Measurements from ENCODE around the gene CCDC27. TPM values are rescaled to one million over a fixed set of nuclear protein-coding genes. Genes with fewer than 3 reads are reported as not detected.
"Not testable (repeated sequence)": the region's sequence is repeated elsewhere in the genome, so short reads cannot be mapped to it uniquely, and the experiment has no call there.

CCDC27 gene
- total RNA-seq, 1 donor from 2014 or later: not detected

DNA sequence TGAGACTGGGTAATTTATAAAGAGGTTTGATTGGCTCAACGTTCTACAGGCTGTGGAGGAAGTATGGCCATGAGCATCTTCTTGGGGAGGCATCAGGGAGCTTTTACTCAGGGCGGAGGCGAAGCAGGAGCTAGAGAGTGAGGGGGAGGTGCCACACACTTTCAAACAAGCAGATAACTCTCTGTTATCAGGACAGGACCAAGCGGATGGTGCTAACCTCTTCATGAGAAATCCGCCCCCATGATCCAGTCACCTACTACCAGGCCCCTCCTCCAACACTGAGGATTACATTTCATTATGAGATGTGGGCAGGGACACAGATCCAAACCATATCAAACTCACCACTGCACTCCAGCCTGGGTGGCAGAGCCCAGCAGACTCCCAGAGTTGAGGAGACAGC, 55.5 kb downstream of the CCDC27 start:
- intact Hi-C loops (cut with DNase I): no loop called here

DNA sequence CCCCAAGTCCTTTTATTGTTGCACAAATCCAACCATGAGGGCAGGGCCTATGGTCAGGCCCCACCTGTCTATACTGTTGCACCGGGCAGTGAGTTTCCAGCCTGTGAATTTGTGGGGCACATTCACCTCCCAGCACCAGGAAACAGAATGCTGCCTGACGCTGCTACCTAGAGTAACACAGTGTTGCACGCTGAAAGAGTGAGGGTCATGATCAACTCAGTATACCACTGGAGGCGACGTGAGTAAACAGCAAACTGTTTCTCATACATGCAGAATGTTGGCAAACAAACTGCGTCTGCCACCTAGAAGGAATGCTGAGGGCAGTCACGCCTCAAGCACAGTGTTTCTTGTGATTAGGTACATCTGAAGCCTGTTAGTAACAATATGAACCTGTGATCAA, 57.4 kb downstream of the CCDC27 start:
- intact Hi-C loops (cut with DNase I): no loop called here
- DNase-seq (ENCODE audit: low spot score): no peak

More for the DNA sequence above, 55.5 kb downstream of the CCDC27 start:
- no peak for DNase-seq (ENCODE audit: low spot score)

DNA sequence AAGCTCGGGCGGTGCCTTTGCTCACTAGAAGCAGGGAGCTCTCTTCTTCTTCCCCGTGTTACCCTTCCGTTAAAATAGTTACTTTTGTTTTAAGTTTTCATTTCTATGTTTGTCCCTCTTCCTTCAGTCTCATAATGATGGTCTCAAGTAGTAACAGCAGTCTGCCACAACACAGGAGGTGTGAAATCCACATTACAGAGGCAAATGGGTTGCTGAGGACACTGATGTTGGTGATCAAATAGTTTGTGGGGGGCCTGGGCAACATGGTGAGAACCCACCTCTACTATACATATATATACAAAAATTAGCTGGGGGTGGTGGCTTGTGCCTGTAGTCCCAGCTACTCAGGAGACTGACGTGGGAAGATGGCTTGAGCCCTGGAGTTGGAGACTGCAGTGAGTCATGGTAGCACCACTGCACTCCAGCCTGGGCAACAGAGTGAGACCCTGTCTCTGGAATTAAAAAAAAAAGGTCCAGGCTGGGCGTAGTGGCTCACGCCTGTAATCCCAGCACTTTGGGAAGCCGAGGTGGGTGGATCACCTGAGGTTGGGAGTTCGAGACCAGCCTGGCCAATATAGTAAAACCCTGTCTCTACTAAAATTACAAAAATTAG, 58.0 kb downstream of the CCDC27 start:
- intact Hi-C loops (cut with DNase I): not testable (repeated sequence)

DNA sequence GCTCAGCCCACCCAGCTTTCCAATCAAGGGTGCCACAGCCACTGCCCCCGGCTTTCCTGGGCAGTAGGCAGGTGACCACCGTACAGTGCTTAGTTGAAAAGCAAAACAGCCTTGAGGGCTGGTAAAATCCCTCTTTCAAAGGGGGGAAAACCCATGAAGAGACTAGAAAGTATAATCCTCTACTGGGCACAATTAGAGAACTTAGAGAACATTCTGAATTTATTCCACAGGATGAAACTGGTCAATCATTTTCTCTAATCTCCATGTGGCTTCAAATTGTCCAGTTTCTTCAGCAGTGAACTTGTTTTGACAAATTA, 59.3 kb downstream of the CCDC27 start:
- no peak for DNase-seq (ENCODE audit: low spot score)
- intact Hi-C loops (cut with DNase I): no loop called here

More for the DNA sequence above, 58.0 kb downstream of the CCDC27 start:
- not testable (repeated sequence) for DNase-seq (ENCODE audit: low spot score)

DNA sequence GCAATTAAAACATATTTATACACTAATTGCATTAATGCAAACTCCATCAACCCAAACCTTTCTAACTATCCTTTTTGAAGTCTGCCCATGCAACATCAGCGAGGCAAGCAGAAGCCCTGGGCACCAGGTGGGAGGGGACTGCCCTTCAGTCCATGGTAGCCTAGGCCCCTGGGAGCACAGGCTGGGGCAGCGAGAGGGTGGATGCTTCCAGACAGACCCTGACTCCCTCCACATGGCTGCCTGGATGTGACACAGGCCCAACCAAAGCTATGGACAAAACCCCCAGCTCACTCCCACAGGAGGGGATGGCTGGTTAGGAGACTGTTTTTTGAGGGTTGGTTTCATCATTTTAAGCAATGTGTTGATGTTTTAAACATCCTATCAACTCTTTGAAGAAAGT, 61.8 kb downstream of the CCDC27 start:
- no peak for DNase-seq (ENCODE audit: low spot score)
- intact Hi-C loops (cut with DNase I): no loop called here

DNA sequence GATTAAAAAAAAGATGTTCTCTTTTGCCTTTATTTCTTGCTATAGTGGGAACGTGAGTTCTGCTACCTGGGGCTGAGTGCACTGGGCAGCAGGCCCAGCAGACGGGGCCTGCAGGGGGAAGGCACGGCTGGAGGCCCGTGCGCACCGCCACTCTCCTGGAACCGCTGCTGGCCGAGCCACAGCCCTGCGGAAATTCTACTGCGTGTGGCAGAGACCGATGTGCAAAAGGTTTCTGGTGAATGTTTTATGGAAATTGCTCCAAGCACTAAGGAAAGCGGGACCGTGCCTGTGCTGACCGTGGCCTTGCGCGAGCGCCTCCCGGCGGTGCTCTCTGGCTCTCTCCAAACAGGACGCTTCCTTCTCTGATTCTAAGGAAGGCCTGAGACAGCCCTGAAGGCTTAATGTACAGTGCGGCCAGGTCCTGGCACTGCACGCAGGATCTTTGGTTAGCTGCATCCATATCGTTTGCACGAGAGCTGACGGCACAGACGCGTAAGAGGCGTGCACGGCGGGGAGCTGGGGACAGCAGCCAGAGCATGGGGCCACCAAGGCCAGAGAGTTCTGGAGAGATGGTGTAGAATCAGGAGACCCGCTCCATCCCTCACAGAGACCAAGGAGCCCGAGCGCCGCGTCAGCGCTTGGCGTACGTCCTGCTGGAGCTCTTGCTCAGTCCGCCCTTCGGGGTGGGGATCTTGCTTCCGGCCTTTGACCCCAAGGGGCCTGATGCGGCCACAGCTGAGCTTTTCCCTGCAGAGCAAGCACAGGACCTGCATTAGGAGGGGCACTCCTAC, 62.7 kb downstream of the CCDC27 start:
- intact Hi-C loops (cut with DNase I): no loop called here
- DNase-seq (ENCODE audit: low spot score): no peak

DNA sequence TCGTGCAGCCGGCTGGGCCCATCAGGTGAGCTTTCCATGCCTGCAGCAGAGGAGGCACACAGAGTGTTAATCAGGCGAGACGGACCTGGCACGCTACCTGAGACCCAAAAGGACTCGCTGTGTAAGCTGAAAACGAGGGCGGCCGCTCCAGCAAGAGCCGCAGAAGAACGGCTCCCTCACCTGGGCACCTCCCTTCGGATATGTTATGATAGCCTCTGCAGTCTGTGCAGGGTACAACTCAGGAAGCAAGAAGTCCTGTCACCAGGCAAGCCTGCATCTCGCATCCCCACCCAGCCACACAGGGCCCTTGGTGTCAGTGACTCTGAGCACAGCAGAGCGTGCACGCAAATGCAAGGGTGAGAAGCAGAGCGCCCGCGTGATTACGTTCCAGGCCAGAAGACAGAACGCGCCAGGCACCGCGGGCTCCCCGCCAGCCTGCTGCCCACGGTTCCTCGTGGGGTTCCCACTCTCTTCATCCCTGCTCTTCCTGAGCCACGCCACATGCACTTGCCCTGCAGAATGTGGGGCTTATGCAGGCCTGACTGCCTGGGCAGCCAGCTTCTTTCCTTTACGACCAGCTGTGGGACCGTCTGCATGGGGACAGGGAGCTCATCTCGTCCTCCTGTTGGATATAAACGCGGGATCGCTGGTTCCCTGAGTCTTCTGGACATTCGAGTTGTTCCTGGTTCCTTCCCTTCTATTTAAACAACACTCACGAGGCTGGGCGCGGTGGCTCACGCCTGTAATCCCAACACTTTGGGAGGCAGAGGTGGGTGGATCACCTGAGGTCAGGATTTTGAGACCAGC, 64.3 kb downstream of the CCDC27 start:
- intact Hi-C loops (cut with DNase I): no loop called here
- no peak for DNase-seq (ENCODE audit: low spot score)

DNA sequence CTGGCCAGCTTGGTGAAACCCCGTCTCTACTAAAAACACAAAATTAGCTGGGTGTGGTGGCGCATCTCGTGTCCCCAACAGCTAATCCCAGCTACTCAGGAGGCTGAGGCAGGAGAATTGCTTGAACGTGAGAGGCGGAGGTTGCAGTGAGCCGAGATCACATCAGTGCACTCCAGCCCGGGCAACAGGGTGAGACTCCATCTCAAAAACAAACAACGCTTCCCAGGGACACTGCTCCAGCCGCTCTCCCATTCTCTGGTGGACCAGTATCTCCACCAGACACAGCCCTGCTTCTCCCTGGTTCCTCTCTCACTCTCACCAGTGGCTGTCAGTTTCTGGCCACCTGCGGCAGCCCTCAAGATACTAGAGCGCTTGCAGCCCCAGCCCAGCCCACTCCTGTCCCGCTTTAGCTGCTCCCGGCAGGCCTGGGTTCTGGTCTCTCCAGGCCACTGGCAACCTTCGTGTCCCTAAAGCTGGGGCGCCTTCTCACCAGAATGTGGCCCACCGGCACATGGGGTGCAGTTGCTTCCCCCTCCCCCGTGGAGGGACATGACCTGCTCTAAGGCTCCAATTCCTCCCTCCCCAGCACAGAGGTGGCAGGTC, 65.0 kb downstream of the CCDC27 start:
- DNase-seq (ENCODE audit: low spot score): no peak
- intact Hi-C loops (cut with DNase I): no loop called here

DNA sequence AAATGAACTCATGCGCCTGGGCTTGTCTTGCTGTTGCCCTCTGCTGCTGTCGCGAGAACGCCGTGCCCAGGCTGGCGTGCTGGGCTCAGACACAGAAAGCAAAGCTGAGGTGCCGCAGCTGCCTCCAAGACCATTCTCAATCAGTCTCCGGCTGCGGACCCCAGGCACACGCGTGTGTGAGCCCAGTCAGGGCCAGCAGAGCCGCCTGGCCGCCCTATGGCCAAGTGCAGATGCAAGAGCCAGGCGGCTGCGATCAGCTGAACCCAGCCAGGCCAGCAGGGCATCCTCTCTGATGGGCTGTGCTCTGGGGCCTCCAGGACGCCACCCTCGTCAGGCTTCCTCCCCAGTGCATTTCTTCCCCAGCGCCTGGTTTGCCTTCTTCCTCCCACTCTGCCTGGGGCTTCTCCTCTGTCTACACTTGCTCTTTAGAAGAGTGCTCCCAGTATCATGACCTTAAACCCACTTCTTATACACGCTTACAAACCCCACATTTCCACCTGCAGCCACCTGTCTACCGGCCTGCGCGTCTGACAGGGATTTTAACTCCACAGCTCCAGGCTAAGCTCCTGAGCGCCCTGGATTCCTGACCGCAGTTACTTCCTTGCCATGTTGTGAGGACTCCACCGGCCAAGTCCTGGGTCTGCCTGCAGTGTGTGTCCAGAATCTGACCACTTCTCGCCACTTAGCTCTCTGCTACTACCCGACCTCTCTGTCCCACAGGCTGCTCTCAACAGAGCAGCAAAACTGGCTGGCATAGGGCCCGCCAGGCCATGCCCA, 65.8 kb downstream of the CCDC27 start:
- intact Hi-C loops (cut with DNase I): no loop called here

DNA sequence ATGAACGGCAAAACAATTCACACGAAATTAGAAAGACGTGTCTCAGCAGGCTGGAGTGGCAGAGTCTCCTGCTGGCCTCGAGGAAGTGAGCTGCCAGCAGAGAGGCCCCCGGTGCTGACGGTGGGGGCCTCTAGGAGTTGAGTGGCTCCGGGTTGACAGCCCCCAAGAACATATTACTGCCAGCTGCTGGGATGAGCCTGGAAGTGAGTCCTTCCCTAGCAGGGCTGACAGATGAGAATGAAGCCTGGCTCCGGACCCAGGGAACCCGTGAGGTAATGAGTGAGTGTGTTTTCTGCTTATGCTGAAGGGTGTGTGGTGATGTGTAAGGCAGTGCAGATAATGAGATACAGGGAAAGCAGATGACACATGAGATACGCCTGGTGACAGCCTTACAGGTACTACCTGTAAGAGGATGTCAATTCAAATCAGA, 67.5 kb downstream of the CCDC27 start:
- no peak for DNase-seq (ENCODE audit: low spot score)
- intact Hi-C loops (cut with DNase I): no loop called here

More for the DNA sequence above, 65.8 kb downstream of the CCDC27 start:
- no peak for DNase-seq (ENCODE audit: low spot score)

DNA sequence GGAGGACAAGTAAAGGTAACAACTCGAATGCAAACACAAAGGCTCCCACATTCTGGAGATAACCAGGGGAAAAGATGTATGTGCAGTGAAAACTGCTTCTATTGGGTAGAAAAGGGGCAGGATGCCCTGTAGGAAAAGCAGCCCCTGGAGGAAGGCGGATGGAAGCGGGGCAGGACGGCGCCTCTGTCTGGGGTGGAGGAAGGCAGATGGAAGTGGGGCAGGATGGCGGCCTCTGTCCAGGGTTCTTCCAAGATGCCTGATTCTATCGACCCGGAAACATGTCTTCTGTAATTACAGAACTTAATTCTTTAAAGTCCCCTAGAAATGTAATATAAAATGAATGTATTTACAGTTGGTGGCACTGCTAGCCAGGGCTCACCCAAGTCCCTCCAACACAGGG, 68.1 kb downstream of the CCDC27 start:
- intact Hi-C loops (cut with DNase I): no loop called here
- DNase-seq (ENCODE audit: low spot score): no peak

DNA sequence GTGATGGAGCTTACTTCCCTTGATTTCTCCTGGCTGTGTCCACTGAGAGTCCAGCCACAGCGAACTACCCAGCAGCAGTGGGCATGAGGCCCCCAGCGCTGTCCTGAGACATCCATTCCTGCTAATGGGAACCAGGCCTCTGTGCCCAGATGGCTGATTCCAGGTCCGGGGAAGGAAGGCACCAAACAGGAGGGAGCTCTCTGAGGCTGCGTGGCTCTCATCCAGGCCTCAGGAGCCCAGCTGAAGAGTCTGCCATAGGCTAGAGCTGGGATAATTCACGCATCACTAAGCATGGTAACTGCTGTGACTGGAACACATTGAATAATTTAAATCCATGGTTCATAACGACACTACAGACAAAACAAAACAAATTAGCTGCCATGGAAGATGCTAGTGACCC, 68.8 kb downstream of the CCDC27 start:
- DNase-seq (ENCODE audit: low spot score): no peak
- intact Hi-C loops (cut with DNase I): no loop called here

Other genes starting within 250 kb of the CCDC27 start
- gene MEGF6, start 140.9 kb upstream of the CCDC27 start, total RNA-seq: 9.3 TPM
- gene TPRG1L, start 127.4 kb upstream of the CCDC27 start, total RNA-seq: 44.3 TPM
- gene WRAP73, start 102.3 kb upstream of the CCDC27 start, total RNA-seq: 14.3 TPM
- 0.30 TPM for gene TP73, start 99.9 kb upstream of the CCDC27 start, total RNA-seq
- gene SMIM1, start 20.3 kb downstream of the CCDC27 start, total RNA-seq: 8.0 TPM
- gene LRRC47, start 44.0 kb downstream of the CCDC27 start, total RNA-seq: 63.1 TPM
- gene CEP104, start 104.8 kb downstream of the CCDC27 start, total RNA-seq: 32.0 TPM
- 2.9 TPM for gene DFFB, start 105.0 kb downstream of the CCDC27 start, total RNA-seq
- gene C1orf174, start 147.8 kb downstream of the CCDC27 start, total RNA-seq: 11.5 TPM